HG03575 (cell line): ENCODE results near the gene PIP5K1C.
"Not testable (repeated sequence)": the region's sequence is repeated elsewhere in the genome, so short reads cannot be mapped to it uniquely, and the experiment has no call there.

Source experiments
- ATAC-seq: cut with Tn5 transposase; IDR thresholded peaks from one replicate; pipeline ENCODE4 v1.9.1; 2021; ENCODE audit not compliant: unreplicated experiment, insufficient number of reproducible peaks, low FRiP score; ENCODE audit errors: extremely low read depth

Gene PIP5K1C

DNA sequence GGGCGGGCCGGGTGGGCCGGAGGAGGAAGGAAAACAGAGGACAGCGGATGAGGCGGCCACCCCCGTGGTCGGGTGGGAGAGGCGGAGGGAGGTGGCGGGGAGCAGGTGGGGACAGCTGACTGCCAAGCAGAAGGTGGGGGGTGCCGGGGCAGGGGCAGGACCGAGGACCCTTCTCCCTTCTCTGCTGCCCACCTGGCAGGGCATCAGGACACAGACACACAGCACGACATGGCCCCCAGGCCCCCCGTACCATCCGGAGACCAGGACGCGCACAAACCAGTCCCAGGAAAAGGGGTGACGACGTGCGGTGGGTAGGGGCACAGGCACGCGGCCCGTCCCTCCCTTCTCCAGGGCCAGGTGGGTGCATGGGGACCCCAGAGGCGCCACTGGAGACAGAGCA lies 62.6 kb downstream of the PIP5K1C start:
- ATAC-seq, result no peak

DNA sequence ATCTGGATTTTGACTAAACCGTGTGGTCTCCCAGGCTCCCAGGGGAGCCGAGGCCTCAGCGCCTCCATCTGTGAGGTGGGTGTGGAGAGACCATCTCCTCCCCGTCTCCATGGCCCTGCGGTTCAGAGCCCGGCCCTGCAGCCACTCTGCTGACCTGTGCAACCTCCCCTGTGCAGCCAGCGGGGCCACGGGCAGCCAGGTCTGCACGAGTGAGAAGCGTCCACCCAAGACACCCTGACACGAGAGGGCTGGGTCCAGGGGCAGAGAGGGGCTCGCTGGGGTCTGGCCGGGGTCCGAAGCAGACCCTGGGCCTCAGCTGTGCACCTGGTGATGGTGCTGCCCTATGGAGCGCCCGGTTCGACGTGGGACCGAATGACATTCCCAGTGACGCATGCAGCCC lies 63.3 kb downstream of the PIP5K1C start:
- no peak for ATAC-seq

DNA sequence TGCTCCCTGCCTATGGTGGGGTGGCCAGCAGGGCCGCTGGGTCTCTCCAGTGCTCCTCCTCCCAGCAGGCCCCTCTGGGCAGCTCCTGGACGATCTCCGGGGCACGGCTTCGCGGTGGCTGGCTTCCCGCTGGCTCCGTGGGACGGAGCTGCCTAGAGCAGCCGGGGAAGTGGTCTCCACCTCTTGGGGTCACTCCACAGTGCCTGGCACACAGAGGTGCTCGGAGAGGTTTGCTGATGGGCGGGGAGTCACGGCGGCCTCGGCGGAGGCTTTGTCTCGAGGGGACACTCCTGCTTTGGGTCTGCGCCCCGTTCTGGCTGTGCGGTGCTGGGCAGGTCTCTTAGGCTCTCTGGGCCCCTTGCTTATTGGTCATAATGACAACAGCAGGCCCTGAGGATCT lies 63.8 kb downstream of the PIP5K1C start:
- no peak for ATAC-seq

DNA sequence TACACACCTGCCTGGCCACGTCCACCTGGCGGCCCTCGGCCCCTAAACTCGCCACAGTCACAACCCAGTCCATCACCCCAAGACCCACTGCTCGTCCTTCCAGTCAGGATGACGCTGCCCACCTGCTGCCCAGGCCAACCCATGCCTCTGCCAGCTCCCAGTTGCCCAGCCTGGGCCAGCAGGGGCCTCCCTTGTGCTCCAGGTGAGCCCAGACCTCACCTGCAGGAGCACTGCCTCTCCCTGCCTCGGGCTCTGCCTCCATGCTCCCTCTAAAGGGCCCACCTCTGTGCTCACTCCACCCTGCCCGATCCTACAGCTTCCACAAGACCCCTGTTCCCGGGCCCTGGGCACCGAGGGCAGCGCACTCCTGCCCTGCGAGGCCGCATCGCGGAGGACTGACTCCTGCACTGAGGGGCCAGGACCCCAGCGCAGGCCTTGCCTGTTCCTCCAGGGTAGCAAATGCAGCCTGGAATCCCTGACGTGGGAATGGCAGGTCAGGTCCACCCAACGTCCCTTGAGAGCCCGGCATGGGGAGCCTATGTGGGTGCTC lies 65.7 kb downstream of the PIP5K1C start:
- ATAC-seq, result no peak

DNA sequence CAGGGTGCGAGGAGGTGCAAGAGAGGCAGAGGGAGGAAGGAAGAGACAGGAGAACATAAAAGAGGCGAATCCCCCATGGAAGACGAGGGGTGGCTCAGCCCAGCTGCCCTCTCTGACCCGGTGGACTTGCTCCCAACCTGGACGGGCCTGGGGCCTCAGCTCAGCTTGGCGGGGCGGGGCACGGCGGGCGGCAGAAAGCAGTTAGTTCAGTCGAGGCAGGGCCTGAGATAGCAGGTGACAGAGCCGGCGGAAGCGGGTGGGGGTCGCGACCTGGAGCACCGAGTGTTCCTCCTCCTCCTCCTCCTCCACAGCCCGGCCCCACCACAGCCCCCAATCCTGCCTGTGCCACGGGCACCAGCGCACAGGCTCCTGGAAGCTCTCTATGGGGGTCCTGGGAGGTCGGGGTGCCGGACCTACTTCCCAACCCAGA lies 66.7 kb downstream of the PIP5K1C start:
- ATAC-seq, result no peak

DNA sequence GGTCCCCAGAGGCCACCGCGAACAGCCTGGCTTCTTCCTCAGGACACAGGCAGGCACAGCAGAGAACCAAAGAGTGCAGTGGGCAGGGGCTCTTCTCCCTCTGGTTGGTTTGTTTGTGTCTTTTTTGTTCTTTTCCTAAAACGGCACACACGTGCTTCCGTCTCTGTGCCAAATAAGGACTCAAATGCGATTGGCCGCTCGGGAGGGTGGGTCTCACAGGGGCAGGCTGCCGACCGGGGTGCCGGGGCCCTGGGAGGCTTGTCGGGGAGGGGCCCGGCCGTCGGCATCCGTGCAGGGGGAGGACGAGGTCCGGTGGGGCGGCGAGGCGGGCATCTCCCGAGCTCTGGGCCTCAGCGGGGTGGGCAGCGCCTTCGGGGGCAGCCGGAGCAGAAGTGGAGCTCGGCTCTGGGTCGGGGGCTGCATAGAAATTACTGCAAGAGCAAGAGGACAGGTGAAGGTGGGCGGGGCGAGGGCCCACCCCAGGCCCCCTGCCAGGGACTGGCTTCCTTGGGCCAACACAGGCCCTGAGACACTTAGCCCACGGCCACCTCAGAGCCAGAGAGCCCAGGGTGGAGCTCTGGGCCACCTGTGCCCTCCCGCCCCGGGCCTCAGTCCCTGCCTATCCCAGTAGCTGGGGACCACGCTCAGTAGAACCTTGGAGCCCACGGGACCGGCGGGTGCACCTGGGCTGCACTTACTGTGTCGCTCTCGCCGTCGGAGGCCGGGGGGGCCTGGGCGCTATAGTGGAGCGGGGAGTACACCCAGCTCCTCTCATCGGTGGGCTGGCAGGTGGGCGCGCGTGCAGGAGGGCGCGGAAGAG lies 67.3 kb downstream of the PIP5K1C start:
- no peak for ATAC-seq

DNA sequence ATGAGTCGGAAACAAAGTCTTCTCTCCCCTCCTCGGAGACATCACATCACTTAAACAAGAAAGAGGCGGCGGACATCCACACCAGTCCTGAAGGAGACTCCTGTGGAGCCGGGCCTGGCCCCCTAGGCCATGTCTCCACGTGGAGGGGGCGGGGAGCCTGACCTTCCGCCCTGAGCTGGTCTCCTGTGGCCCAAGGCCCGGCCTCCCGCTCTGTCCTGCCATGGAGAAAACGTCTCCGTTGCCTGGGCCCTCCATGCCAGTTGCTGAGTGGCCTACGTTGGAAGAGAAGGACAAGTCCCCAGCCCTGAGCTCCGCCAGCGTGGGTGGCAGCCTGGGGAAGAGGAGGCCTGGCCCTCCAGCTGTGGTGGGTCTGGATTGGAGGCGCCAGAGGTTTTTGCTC lies 68.2 kb downstream of the PIP5K1C start:
- ATAC-seq, result no peak

DNA sequence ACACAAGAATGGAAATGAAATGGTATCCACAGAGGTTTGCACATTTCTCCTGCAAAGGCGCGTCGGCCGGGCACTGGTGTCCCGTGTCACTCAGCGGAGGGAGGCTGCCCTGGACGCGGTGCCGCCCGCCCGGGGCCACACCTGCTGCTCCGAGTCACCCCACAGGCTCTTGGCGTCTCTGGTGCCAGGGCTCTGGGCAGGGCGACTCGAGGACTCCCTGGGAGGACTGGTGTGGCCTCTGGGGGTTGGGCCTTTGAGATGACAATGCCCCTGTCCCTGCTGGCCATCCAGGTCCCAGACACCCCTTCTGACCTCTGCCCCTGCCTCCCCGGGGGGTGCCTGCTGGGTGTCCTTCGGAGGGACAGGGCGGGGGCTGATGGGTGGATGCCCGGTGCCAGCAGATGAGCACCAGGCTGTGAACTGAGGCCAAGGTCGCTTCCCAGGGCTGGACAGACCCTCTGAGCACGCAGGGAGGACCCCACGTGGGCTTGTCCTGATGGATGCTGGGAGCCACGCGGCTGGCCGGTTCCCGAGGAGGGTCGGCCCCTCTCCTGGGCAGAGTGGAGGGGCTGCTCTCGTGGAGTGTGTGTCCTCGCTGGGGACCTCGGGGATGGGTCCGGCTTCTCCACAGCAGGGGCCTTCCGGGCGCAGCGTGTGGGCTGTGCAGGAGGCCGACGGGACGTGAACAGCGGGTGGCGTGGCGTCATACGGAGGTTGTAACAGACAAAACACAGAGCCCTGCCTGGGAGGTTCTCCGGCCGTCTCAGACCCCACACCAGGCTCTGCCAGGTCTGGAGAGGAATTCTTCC lies 69.0 kb downstream of the PIP5K1C start:
- no peak for ATAC-seq

DNA sequence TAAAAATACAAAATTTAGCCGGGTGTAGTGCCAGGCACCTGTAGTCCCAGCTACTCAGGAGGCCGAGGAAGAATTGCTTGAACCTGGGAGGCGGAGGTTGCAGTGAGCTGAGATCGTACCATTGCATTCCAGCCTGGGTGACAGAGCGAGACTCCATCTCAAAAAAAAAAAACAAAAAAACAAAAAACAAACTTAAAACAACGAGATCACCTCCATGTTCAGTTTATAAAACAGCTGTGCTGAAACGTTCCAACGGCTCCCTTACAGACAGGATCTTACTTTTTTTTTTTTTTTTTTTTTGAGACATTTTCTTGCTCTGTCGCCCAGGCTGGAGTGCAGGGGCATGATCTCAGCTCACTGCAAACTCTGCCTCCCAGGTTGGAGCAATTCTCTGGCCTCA lies 71.5 kb downstream of the PIP5K1C start:
- not testable (repeated sequence) for ATAC-seq

DNA sequence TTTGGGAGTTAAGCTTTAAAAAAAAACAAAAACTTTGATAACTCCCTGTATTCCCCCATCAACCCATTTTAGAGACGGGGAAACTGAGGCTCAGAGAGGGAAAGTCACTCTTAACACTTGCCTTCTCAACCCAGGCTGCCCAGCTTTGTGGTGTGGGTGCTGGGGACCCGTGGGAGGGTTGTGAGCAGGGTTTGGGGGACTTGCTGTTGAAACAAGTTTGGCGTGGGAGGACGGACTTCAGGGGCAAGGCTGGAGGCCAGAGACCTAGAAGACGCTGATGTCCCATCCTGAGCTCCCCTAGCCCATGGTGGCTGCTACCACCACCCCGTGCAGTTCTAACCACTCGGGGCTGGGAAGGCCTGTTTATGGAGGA lies 72.9 kb downstream of the PIP5K1C start:
- no peak for ATAC-seq

DNA sequence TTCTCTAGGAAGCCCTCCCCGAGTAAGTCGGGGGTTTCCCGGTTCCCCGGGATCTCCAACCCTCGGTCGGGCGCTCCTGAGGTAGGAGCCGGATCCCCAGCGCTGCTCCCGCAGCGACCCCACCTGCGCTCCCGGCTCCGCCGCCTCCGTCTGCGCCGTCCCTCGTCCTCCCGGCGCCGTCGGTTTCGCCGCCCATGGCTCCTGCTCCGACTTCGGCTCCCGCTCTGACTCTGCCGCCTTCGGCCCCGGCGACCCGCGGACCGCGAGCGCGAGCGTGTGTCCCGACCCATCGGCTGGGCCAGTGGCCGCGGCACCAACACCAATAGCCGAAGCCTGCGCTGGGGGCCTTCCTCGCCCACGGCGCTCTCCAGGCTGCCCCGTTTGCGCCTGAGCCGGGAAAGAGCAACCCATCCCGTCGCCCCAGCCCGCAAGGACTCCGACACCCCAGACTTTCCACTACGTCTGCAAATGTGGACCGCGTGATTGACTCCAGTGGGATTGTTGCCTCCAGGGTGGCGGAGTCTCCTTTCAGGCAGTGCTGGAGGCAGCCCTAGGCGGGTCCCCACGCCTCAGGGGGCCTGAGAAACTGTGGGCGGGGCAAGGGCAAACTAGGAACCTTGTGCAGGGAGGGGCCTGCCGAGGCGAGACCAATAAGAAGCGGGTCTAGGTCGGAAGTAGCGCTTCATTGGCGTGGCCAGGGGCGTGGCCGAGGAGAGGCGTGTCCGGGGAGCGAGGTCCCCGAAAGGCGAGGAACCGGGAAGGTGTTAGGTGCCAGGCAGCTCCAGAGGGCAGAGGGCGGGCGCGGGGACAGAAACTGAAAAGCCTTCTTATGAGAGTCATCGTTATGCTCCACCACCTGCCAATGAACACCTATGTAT lies 73.6 kb downstream of the PIP5K1C start, which contains the start of gene CACTIN:
Gene CACTIN, minus strand, starts transcription at position 318 of the 878 bp plus-strand sequence. Its CDS starts 28 bp downstream, at position 290.
- no peak for ATAC-seq

DNA sequence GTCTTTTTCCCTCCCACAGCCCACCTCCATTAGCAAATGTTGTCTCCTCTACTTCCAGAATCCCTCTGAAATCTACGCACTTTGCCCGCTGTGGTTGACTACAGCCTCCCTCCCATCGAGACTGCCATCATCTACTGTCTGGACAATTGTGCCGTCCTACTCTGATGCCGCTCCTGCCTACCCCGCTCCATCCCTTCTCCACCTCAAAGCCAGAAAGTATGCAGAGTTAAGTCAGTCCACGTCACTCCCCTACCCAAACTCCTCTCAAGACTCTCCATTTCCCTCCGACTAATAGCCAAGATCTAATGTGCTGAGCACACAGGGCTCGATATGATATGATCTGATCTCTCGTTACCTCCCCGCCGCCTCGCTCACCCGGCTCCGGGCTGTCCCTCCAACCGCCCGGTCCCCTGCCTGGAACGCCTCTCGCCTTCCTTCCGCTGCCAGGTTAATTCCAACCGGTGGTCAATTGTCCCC lies 74.2 kb downstream of the PIP5K1C start:
- ATAC-seq, result no peak

DNA sequence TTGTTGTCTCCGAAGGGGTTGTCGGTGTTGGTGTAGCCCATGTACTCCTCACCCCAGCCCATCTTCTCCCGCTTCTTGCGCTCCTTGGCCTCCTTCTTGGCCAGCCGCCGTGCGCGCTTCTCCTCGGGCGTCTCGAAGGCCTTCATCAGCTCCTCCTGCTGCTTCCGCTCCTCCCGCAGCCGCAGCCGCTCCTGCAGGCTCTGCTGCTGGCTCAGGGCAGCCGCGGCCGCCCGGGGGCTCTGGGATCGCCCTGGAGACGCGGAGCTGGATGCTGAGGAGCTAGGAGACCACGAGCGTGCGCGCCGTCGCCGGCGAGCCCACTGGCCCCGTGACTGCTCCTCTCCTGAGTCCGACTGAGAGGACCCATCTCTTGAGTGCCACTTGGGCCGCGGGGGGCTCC lies 76.6 kb downstream of the PIP5K1C start:
- no peak for ATAC-seq

DNA sequence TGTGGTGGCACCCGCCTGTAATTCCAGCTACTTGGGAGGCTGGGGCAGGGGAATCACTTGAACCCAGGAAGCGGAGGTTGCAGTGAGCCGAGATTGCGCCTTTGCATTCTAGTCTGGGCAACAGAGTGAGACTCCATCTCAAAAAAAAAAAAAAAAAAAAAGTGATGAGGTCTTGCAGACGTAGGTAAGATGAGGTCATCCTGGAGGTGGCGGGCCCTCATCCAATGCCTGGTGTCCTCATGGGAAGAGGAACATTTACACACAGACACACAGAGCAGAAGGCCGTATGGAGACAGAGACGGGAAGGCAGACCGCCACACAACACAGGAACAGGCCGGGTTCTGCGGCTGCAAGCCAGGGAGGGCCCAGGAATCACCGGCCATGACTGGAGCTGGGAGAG lies 78.0 kb downstream of the PIP5K1C start:
- ATAC-seq, result no peak

DNA sequence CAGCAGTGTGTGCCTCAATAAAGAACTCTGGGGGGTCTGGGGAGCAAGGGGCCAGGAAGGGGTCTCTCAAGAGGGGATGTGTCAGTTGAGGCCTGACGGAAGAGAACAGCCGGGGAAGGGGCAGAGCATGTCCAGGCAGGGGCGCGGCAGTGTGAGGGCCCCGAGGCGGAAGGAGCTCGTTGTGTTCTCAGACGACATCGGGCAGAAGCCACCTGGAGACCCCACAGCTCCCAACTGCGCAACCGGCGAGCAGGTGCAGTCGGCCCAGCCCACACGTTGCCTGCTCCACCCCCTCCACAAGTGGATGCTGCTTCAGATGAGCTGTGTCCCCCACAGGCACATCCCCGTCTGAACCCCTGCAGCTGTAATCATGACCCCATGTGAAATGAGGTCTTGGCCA lies 78.6 kb downstream of the PIP5K1C start:
- no peak for ATAC-seq

DNA sequence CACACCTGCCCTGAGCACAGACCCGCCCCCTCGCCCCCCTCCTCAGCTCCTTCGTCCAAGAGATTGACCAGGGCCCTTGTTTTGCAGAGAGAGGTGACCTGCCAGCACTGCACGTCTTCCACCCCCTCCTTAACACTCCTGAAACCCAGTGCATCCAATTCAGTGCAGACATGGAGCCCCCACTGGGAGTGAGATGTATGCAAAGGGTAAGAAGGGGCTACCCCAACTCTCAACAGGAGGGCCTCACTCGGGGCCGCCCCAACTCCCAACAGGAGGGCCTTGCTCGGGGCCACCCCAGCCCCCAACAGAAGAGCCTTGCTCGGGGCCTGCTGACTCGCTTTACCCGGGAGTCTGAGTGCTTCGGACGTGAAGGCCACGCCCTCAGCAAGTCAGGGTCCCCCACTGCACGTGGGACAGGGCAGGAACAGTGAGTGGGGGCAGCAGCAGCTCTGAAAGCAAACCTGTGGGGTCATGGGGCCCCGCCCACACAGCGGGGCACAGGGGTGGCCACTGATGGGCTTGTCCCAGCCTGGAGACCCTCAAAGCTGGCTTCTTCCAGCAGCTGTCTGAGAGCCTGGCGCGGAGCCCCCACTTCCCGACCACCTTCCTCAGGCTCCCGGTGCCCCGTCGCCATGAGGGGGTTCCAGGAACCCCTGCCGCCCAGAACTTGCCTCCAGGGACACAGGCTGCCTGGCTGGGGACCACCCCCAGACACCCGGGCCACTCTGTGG lies 79.3 kb downstream of the PIP5K1C start:
- ATAC-seq, result no peak

DNA sequence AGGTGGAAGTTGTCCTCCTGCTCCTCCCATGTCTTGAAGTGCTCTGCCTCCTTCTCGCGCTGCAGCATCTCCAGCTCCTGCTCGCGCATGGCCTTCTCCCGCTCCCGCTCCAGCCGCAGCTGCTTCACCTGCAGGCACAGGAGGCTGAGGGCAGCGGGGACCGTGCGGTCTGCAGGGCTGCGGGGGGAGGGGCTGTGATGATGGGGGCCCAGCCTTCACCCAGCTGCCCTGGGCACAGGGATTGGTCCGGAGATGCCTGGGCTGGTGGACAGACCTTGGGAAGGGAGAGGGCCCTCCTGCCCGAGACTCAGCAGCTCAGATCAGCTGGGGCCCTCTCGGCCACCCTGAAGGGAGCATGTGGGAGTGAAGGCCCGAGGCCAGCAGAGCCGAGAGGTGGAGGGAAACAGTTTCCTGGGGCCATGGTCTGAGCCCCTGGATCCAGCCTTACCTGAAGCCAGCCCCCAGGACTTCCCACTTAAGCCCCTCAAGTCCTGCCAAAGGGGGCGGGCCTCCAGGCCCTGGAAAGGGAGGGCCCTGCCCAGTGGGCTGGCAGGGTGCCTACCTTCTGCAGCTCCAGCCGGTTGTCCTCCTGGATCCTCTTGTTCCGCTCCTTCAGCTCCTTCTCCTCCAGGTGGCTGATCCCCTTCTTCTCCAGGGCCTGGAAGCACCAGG lies 80.0 kb downstream of the PIP5K1C start:
- ATAC-seq, result no peak

DNA sequence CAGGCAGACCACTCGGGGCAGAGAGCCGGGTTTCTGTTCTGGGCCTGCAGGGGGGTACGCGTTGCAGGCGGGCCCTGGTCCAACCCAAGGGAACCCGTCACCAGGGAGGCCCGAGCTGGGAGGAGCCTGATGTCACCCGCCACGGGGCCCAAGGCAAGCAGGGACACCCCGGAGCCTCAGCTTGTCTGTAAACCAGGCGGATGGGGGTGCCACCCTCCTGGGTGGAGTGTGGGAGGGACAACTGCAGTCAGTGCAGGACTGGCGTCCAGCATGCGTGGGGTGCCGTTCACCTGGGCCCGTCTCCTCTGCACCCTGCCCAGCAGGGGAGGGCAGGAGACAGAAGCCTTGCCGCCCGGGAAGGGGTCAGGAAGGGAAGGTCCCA lies 80.6 kb downstream of the PIP5K1C start:
- ATAC-seq, result no peak
